Stimulated activated CD4-positive, alpha-beta T cell treated with anti-CD3 and anti-CD28 coated beads, Interleukin-15, amount 100 ng/mL, for 1 hour (primary cell): ENCODE results near the gene MYEOV.

ENCODE experiments used
- DNase-seq, 2 donors: peaks; one replicate each; pipeline ENCODE4 v3.0.0-alpha.2; 2020; ENCODE audit warnings: low read depth in 1 of 2, low spot score in 1 of 2

The MYEOV gene

DNA sequence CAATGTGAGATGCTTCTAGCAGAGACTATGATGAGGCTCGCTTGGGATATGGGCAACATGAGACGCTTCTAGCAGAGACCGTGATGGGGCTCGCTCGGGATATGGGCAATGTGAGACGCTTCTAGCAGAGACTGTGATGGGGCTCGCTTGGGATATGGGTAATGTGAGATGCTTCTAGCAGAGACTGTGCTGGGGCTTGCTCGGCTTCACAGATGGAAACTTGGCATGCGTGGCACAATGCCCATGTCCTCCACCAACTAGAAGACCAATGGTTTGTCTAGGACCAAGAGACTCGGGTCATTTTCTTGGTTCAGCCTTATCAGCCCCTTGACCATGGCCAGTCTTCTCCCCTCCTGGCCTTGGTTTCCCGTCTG is 7.1 kb downstream of the MYEOV start:
- DNase-seq, result no peak

DNA sequence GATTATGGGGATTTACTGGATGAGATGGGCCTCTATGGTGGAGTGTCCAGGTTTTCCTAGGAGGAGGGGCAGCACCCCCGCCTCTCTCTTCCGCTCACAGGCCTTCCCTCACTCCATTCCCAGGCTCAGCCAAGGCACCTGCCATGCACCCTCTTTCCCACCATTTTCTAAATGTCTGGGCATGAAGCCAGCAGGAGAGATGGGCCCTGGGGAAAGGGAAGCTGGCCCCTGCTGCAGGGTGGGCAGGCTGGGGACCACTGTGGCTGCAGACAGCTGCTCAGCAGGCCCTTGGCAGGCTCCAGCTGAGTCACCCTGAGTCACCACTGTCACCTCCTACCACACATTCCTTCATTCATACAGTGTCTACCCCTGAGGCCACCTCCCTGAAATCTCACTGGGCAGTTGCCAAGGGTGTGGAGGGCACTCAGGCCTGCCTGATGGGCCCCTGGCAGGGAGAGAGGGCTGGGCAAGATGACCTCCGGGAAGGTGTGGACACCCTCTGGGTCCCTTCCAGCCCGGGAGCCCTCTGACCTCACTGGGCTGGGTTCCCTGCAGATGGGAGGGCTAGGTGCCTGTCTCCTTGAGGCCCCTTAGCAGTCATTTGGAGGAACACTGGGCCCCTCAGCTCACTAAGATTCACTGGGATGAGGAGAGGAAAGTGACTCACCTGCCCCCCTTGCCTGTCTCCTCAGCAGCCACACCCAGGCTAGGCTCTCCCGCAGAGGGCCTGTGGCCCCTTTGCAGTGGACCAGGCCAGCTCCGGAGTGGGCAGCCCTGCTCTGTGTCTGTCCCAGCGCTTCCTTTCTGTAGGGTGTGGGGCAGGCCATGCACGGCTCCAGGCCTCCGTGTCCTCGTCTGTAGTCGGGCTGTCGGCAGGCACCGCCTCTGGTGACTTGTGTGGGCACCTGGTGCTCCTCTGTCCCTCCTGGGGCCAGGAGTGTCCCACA is 7.8 kb downstream of the MYEOV start:
- no peak for DNase-seq

GRCh38 chr11:69302447-69303020 is 8.6 kb downstream of the MYEOV start:
- DNase-seq, result no peak

GRCh38 chr11:69303427-69303826 is 9.5 kb downstream of the MYEOV start:
- no peak for DNase-seq

GRCh38 chr11:69304258-69304657 is 10.3 kb downstream of the MYEOV start:
- DNase-seq, result no peak

- no peak for DNase-seq
Measured at GRCh38 chr11:69304686-69305085, 10.7 kb downstream of the MYEOV start.

GRCh38 chr11:69305885-69306540 is 12.1 kb downstream of the MYEOV start:
- DNase-seq, result no peak

DNA sequence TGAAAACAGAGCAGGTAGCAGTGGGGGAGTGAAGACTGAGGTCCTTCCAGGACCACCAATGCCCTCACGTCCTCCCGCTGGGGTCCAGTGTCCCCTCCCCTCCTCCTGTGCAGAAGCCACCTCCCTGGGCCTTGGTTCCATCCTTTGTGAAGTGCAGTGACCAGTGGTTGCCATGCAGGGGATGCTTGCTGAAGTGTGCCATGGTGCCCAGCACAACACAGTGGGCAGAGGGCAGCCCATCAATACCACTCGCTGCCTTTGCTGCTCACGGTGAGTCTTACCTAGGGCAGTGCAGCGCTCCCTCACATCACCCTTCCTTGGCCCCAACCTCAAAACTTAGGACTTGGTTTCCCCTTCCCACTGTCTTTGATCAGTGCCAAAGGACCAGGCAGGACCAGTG is 12.9 kb downstream of the MYEOV start:
- DNase-seq, result no peak

DNA sequence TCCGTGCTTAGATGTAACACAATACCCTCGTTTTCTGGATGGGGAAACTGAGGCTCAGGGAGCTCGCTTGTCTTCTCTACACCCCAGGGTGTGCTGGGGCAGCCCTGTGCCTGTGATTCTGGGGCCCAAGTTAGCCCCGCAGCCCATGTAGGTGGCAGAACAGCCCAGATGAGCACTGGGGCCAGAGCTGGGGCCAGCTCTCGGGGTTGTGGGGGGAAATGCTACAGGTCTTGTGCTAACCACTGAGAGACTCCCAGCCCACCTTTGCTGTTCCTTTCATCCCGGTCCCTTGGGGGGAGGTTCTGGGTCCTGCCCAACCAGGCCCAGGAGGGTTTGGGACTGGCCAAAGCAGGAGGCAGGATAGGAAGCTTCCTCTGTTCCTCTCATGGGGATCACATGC is 13.5 kb downstream of the MYEOV start:
- no peak for DNase-seq

GRCh38 chr11:69307871-69308431 is 14.0 kb downstream of the MYEOV start:
- DNase-seq, result no peak

DNA sequence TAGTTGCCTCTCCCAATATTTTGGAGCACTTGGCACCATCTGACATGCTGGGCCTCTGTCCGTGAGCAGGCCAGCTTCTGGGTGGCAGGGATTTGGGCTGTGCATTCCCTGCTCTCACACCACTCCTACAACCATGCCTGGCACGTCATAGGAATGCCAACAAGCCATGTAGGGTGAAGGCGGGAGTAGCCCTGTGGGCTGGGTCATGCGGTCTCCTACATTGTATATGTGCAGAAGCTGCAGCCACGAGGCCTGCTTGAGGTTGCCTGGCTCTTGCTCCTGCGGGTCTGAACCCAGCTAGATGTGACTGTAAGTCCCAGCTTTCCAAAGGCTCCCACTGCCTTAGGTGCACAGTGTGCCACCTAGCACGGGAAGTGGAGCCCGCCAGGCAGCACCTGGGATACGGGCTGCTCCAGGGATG is 14.5 kb downstream of the MYEOV start:
- no peak for DNase-seq

- DNase-seq, result no peak
Measured at GRCh38 chr11:69308936-69309615, 15.1 kb downstream of the MYEOV start.

DNA sequence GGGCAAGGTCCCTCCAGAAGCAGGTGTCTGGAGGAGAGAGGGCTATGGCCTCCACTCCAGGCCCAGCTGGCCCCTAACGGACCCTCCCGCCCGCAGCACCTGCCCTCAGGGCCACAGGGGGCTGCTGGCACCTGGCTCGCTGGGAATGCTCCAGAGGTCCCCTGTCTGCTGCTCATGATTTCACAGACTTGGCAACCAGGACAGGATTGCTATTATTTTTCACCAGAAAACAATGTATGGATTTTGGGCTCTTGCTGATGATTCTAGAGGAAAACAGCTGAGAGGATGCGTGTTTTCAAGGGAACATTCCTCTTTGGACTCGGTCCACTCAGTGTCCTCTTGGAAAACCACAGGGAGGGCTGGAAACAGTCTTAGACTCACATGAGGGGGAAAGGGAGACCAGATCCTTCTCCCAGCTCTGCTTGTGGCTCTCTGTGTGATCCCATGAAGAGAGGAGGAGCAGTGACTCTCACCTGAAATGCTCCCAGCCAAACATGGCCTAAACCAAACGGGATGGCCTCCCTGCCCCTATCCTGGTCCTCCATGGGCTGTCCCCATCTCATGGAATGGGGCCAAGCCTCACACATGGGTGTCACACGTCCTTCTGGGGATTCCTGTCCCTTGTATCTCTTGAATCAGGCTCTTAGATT is 15.8 kb downstream of the MYEOV start:
- no peak for DNase-seq

GRCh38 chr11:69310351-69310750 is 16.4 kb downstream of the MYEOV start:
- no peak for DNase-seq

DNA sequence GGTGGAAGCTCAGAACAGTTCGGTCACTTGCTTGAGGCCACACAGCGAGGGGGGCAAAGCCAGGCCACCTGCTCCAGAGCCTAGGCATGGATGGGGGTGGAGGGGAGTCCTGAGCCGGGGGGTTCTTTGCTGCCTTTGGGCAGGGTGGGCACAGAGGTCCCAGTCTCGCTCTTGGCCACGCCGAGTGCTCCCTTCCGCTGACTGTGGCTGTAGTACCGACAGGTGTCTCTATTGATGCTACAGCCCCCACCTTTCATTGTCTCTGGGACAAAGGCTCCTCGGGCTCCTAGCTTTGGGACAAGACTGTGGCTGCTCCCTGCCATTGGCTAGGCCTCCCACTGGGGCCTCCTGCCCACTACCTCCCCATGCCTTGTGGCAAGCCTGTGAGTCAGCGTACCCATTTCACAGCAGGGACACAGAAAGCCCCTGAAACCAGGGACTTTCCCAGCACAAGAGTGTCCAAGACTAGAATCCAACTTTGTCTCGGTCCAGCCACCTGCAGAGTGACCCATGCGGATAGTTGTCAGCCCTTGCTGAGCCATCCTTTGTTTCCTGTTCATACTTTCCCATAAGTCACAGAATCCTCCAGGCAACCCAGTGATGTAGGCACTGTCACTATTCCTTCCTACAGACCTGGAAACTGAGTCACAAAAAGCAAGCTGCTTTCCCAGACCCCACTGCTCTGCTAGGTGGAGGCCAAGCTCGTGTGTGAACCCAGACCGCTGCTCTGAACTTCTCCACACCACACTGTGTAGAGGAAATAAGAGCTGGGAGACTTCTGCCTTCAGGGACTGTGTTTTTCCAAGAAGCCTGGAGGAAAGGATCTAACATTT is 17.2 kb downstream of the MYEOV start:
- DNase-seq, result no peak

- DNase-seq, result no peak
Measured at GRCh38 chr11:69311767-69312385, 17.9 kb downstream of the MYEOV start.

GRCh38 chr11:69312453-69313404 is 18.8 kb downstream of the MYEOV start:
- no peak for DNase-seq

GRCh38 chr11:69313992-69314391 is 20.0 kb downstream of the MYEOV start:
- DNase-seq, result no peak
